GM12878 (cell line): ENCODE results near the gene FLRT1. TPM values are rescaled to one million over a fixed set of nuclear protein-coding genes. Genes with fewer than 3 reads are reported as not detected.

Source experiments
- CHD1 ChIP-seq: IDR thresholded peaks from 2 replicates; pipeline ENCODE4 v1.6.1; 2012; ENCODE audit warnings: low read depth, low read length, improper control_type of control experiment
- EGR1 ChIP-seq, 2 experiments: IDR thresholded peaks; 1 replicate in 1 of 2; 2 replicates in 1 of 2; pipeline ENCODE4 v1.6.1; 2011 to 2012; ENCODE audit warnings: low read depth in 2 of 2, low read length in 2 of 2, borderline replicate concordance in 1 of 2, mild to moderate bottlenecking in 1 of 2, moderate library complexity in 1 of 2
- FOXK2 ChIP-seq: fragments of 450-650 bp; IDR thresholded peaks from 2 replicates; pipeline ENCODE4 v1.6.1; 2017; ENCODE audit warnings: mild to moderate bottlenecking, moderate library complexity
- HCFC1 ChIP-seq: fragments of 150-350 bp; IDR thresholded peaks from 2 replicates; pipeline ENCODE4 v1.6.1; 2014; ENCODE audit warnings: low read length
- MXI1 ChIP-seq: fragments of 150-350 bp; IDR thresholded peaks from 2 replicates; pipeline ENCODE4 v1.6.1; 2011; ENCODE audit warnings: low read depth, mild to moderate bottlenecking, inconsistent platforms, low read length, improper control_type of control experiment
- NR2F1 ChIP-seq: fragments of 450-650 bp; conservative IDR thresholded peaks from 2 replicates; pipeline ENCODE4 v1.6.1; 2017; ENCODE audit warnings: mild to moderate bottlenecking
- POLR2AphosphoS5 ChIP-seq: IDR thresholded peaks from 2 replicates; pipeline ENCODE4 v1.6.1; 2011; ENCODE audit warnings: mild to moderate bottlenecking, low read length, inconsistent platforms
- ZNF622 ChIP-seq: fragments of 450-650 bp; IDR thresholded peaks from 2 replicates; pipeline ENCODE4 v1.6.1; 2017; ENCODE audit warnings: mild to moderate bottlenecking, inconsistent platforms
- polyA plus RNA-seq, 11 experiments: library from polyadenylated mRNA; depleted of rRNA in 4 of 11; unstranded in 6 of 11; stranded (reverse) in 5 of 11; fragments of >200 nt; fragmentation: Nextera tagmentation in 4 of 11; fragmentation: Illumina TruSeq in 1 of 11; extraction: Ambion mirVana in 4 of 11; extraction: Trizol in 1 of 11; gene quantifications; 1 replicate in 1 of 11; 2 replicates in 10 of 11; pipeline versions ENCODE4 v1.2.1 to v1.2.3, GENCODE V29; 2011 to 2016; ENCODE audit warnings: inconsistent platforms in 2 of 11, missing spikeins in 2 of 11, low read depth in 1 of 11
- total RNA-seq, 4 experiments: library from RNA; depleted of rRNA in 3 of 4; stranded (reverse); fragments of >200 nt in 3 of 4; fragmentation: Illumina TruSeq in 1 of 4; extraction: Trizol in 1 of 4; gene quantifications; 2 replicates each; pipeline versions ENCODE4 v1.2.1 to v1.2.3, GENCODE V29; 2013 to 2021
- TF ChIP-seq, protein P1 (sequence below): fragments of 450-650 bp; IDR thresholded peaks from 2 replicates; pipeline ENCODE4 v1.6.1; 2018; ENCODE audit warnings: borderline replicate concordance, mild to moderate bottlenecking; ENCODE audit not compliant: partially characterized antibody
- TF ChIP-seq, protein P2 (sequence below): fragments of 450-650 bp; formaldehyde crosslinking; IDR thresholded peaks from 2 replicates; pipeline ENCODE4 v1.4.0; 2022; ENCODE audit warnings: mild to moderate bottlenecking, moderate library complexity
- TF ChIP-seq, protein P3 (sequence below): fragments of 450-650 bp; IDR thresholded peaks from 2 replicates; pipeline ENCODE4 v1.6.1; 2017; ENCODE audit warnings: mild to moderate bottlenecking
- TF ChIP-seq, protein P4 (sequence below): IDR thresholded peaks from 2 replicates; pipeline ENCODE4 v1.6.1; 2012; ENCODE audit warnings: low read depth, low read length, improper control_type of control experiment
- TF ChIP-seq, protein P5 (sequence below): fragments of 450-650 bp; IDR thresholded peaks from 2 replicates; pipeline ENCODE4 v1.6.1; 2018; ENCODE audit warnings: mild to moderate bottlenecking, low read depth, moderate library complexity; ENCODE audit not compliant: partially characterized antibody
- TF ChIP-seq, protein P6 (sequence below): IDR thresholded peaks from 2 replicates; pipeline ENCODE4 v1.6.1; 2012; ENCODE audit warnings: low read depth, low read length, improper control_type of control experiment
- TF ChIP-seq, protein P7 (sequence below): IDR thresholded peaks from 2 replicates; pipeline ENCODE4 v1.6.1; 2011; ENCODE audit warnings: low read depth, mild to moderate bottlenecking, low read length, moderate library complexity, borderline replicate concordance; ENCODE audit errors: extremely low read depth

The FLRT1 gene
- total and polyA plus RNA-seq, 10 of the 15 experiments (the other 5 are each of a cell fraction or from before 2014, with no cell fraction given), result 0.10 to 0.12 TPM; not detected in 8

DNA sequence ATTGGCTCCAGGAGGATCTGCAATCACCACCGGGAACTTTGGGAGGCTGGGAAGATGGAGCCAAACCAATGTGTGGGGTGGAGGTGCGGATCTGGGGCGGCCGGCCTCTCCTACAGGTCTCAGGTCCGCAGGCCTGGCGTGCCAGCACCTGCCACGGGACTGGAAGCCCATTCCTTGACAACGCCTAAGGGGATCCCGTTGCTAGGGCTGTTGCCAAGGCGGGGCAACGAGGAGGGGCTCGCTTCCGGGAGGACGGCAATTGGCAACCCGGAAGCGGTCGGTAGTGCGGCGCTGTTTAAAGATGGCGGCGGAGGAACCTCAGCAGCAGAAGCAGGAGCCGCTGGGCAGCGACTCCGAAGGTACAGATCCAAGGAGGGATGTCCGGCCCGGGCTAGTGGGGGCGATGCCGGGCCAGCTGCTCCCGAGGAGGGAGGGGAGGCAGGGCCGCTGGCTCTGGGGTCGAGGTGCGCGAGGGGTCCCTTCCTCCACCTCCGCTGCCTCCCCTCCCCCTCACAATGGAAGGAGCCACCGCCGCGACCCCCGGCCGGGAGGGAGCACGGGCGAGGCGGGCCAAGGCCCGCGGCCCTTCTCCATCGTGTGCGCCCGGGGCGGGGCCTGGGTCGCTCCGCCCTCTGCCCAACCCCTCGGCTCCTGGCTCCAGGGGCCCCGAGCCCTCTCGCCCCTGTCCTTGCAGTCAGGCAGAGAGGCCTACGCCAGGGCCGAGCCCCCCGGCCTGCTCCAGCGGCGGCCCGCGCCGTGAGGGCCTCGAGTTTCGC is 49.4 kb upstream of the FLRT1 start, which contains the start of gene OTUB1 (continued):
- TF ChIP-seq POLR2AphosphoS5 (peak; percentile 92), NR2F1 (0 out of 2 replicates have a peak, but pooled peaks have one; percentile 13), MXI1 (peak; percentile 91), EGR1 (IDR thresholded peaks at IDR 0.05; ENCODE audit: borderline replicate concordance in 1 of 2, low read depth in 2 of 2, low read length in 2 of 2) (peak in 1 of 2 experiments; percentile 25; a peak in 1 of 3 replicates), HCFC1 (peak; percentile 60), CHD1 (no peak; the same call in 1 of the 2 replicates), FOXK2 (no peak; the same call in 1 of the 2 replicates), ZNF622 (no peak)
- TF ChIP-seq, protein P1, sequence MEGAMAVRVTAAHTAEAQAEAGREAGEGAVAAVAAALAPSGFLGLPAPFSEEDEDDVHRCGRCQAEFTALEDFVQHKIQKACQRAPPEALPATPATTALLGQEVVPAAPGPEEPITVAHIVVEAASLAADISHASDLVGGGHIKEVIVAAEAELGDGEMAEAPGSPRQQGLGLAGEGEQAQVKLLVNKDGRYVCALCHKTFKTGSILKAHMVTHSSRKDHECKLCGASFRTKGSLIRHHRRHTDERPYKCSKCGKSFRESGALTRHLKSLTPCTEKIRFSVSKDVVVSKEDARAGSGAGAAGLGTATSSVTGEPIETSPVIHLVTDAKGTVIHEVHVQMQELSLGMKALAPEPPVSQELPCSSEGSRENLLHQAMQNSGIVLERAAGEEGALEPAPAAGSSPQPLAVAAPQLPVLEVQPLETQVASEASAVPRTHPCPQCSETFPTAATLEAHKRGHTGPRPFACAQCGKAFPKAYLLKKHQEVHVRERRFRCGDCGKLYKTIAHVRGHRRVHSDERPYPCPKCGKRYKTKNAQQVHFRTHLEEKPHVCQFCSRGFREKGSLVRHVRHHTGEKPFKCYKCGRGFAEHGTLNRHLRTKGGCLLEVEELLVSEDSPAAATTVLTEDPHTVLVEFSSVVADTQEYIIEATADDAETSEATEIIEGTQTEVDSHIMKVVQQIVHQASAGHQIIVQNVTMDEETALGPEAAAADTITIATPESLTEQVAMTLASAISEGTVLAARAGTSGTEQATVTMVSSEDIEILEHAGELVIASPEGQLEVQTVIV, result peak; percentile 87
- TF ChIP-seq, protein P2, sequence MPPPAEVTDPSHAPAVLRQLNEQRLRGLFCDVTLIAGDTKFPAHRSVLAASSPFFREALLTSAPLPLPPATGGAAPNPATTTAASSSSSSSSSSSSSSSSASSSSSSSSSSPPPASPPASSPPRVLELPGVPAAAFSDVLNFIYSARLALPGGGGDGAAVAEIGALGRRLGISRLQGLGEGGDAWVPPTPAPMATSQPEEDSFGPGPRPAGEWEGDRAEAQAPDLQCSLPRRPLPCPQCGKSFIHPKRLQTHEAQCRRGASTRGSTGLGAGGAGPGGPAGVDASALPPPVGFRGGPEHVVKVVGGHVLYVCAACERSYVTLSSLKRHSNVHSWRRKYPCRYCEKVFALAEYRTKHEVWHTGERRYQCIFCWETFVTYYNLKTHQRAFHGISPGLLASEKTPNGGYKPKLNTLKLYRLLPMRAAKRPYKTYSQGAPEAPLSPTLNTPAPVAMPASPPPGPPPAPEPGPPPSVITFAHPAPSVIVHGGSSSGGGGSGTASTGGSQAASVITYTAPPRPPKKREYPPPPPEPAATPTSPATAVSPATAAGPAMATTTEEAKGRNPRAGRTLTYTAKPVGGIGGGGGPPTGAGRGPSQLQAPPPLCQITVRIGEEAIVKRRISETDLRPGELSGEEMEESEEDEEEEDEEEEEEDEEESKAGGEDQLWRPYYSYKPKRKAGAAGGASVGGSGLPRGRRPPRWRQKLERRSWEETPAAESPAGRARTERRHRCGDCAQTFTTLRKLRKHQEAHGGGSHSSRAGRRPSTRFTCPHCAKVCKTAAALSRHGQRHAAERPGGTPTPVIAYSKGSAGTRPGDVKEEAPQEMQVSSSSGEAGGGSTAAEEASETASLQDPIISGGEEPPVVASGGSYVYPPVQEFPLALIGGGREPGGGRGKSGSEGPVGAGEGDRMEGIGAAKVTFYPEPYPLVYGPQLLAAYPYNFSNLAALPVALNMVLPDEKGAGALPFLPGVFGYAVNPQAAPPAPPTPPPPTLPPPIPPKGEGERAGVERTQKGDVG (CRISPR knock-in tag), result no peak
- TF ChIP-seq, protein P3, sequence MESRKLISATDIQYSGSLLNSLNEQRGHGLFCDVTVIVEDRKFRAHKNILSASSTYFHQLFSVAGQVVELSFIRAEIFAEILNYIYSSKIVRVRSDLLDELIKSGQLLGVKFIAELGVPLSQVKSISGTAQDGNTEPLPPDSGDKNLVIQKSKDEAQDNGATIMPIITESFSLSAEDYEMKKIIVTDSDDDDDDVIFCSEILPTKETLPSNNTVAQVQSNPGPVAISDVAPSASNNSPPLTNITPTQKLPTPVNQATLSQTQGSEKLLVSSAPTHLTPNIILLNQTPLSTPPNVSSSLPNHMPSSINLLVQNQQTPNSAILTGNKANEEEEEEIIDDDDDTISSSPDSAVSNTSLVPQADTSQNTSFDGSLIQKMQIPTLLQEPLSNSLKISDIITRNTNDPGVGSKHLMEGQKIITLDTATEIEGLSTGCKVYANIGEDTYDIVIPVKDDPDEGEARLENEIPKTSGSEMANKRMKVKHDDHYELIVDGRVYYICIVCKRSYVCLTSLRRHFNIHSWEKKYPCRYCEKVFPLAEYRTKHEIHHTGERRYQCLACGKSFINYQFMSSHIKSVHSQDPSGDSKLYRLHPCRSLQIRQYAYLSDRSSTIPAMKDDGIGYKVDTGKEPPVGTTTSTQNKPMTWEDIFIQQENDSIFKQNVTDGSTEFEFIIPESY, result no peak
- TF ChIP-seq, protein P4, sequence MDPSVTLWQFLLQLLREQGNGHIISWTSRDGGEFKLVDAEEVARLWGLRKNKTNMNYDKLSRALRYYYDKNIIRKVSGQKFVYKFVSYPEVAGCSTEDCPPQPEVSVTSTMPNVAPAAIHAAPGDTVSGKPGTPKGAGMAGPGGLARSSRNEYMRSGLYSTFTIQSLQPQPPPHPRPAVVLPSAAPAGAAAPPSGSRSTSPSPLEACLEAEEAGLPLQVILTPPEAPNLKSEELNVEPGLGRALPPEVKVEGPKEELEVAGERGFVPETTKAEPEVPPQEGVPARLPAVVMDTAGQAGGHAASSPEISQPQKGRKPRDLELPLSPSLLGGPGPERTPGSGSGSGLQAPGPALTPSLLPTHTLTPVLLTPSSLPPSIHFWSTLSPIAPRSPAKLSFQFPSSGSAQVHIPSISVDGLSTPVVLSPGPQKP, result peak; percentile 46; the same call in 1 of the 2 replicates
- TF ChIP-seq, protein P5, sequence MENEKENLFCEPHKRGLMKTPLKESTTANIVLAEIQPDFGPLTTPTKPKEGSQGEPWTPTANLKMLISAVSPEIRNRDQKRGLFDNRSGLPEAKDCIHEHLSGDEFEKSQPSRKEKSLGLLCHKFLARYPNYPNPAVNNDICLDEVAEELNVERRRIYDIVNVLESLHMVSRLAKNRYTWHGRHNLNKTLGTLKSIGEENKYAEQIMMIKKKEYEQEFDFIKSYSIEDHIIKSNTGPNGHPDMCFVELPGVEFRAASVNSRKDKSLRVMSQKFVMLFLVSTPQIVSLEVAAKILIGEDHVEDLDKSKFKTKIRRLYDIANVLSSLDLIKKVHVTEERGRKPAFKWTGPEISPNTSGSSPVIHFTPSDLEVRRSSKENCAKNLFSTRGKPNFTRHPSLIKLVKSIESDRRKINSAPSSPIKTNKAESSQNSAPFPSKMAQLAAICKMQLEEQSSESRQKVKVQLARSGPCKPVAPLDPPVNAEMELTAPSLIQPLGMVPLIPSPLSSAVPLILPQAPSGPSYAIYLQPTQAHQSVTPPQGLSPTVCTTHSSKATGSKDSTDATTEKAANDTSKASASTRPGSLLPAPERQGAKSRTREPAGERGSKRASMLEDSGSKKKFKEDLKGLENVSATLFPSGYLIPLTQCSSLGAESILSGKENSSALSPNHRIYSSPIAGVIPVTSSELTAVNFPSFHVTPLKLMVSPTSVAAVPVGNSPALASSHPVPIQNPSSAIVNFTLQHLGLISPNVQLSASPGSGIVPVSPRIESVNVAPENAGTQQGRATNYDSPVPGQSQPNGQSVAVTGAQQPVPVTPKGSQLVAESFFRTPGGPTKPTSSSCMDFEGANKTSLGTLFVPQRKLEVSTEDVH, result no peak
- TF ChIP-seq, protein P6, sequence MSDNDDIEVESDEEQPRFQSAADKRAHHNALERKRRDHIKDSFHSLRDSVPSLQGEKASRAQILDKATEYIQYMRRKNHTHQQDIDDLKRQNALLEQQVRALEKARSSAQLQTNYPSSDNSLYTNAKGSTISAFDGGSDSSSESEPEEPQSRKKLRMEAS, result 0 out of 2 replicates have a peak, but pooled peaks have one; percentile 7
- TF ChIP-seq, protein P7, sequence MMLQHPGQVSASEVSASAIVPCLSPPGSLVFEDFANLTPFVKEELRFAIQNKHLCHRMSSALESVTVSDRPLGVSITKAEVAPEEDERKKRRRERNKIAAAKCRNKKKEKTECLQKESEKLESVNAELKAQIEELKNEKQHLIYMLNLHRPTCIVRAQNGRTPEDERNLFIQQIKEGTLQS, result no peak
